Mucosa of descending colon (tissue), 3 donors: ENCODE measurements around the gene TSPAN13. TPM values are rescaled to one million over a fixed set of nuclear protein-coding genes. Genes with fewer than 3 reads are reported as not detected.

Experiments
- ATAC-seq: fragments of 200-7000 bp; cut with Tn5 transposase; one replicate; pipeline ENCODE4 v1.9.1; 2020; ENCODE audit warnings: mild to moderate bottlenecking, moderate library complexity
- DNase-seq, 3 donors: peaks; one replicate each; pipeline ENCODE4 v3.0.0-alpha.2; 2020
- H3K36me3 ChIP-seq: fragments of 200-600 bp; one replicate; pipeline ENCODE4 v1.8.0; 2021; ENCODE audit warnings: low read depth, mild to moderate bottlenecking
- H3K4me1 ChIP-seq: fragments of 200-600 bp; one replicate; pipeline ENCODE4 v1.8.0; 2021; ENCODE audit warnings: low read depth, mild to moderate bottlenecking
- H3K4me3 ChIP-seq: fragments of 200-600 bp; one replicate; pipeline ENCODE4 v1.8.0; 2021; ENCODE audit warnings: mild to moderate bottlenecking
- H3K9me3 ChIP-seq: fragments of 200-600 bp; one replicate; pipeline ENCODE4 v1.8.0; 2021; ENCODE audit warnings: mild to moderate bottlenecking
- intact Hi-C, 2 donors: fragments of 100-400 bp; cut with DNase I in 1 of 2; cut with micrococcal nuclease in 1 of 2; formaldehyde crosslinking; loops; one replicate each; pipeline versions ENCODE4 v1.11.0 to v1.11.1; 2022; cut with DNase I, micrococcal nuclease
- total RNA-seq, 3 donors: library from RNA; stranded (reverse); fragmentation: NEBNext Ultra II Directional in 2 of 3; extraction: Animal tissue kit (Norgen Biotek cat#: 25700) in 2 of 3; gene quantifications; one replicate each; pipeline versions ENCODE4 v1.2.1 to v1.2.4, GENCODE V29; 2021 to 2023
- TF ChIP-seq, protein P1 (sequence below): fragments of 200-600 bp; IDR thresholded peaks from one replicate; pipeline ENCODE4 v1.8.0; 2022; ENCODE audit warnings: antibody characterized with exemption, mild to moderate bottlenecking
- donor health status: DM: no; HTN: no; CAD: no; lungs with moderate emphysema.
- donor health status: DM: no; HTN: no; CAD: no.
- donor health status: DM: no; HTN: yes; CAD: no.

The TSPAN13 gene
- total RNA-seq, 3 donors from 2014 or later: 38.9 to 91.4 (median 90.8) TPM

DNA sequence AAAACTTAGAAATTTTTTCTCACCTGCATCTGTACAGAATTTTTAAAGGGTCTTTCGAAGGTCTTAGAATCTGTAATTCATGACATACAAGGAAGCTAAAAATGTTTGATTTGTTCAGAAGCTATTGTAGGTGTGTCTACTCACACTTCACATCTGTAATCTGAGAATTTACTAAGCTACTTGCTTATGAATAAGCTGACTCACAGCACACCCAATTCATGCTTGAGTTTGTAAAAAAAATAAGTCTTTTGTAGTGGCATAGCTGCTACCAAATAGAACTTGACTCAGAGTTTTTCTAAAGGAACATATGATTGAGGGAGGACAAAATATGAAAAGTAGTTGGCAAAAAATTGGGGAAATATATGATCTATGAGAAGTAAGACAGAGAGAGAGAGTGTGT is 64.0 kb downstream of the TSPAN13 start:
- Histone ChIP-seq H3K36me3 (no peaks in the 10 kb centered on the region), H3K4me3 (no peak overlapping the region), H3K9me3 (no peaks in the 10 kb centered on the region), H3K4me1 (peaks cover 30% of the 10 kb centered on the region)
- TF ChIP-seq, protein P1, sequence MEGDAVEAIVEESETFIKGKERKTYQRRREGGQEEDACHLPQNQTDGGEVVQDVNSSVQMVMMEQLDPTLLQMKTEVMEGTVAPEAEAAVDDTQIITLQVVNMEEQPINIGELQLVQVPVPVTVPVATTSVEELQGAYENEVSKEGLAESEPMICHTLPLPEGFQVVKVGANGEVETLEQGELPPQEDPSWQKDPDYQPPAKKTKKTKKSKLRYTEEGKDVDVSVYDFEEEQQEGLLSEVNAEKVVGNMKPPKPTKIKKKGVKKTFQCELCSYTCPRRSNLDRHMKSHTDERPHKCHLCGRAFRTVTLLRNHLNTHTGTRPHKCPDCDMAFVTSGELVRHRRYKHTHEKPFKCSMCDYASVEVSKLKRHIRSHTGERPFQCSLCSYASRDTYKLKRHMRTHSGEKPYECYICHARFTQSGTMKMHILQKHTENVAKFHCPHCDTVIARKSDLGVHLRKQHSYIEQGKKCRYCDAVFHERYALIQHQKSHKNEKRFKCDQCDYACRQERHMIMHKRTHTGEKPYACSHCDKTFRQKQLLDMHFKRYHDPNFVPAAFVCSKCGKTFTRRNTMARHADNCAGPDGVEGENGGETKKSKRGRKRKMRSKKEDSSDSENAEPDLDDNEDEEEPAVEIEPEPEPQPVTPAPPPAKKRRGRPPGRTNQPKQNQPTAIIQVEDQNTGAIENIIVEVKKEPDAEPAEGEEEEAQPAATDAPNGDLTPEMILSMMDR: no peak
- DNase-seq (no peak), ATAC-seq (peak; percentile 55)
- intact Hi-C loops: no loop called here

GRCh38 chr7:16818732-16819131 is 65.2 kb downstream of the TSPAN13 start:
- no peaks in the 10 kb centered on the region for H3K9me3 ChIP-seq
- H3K36me3 ChIP-seq: no peaks in the 10 kb centered on the region
- TF ChIP-seq, protein P1: no peak
- ATAC-seq: no peak
- H3K4me3 ChIP-seq: no peak overlapping the region
- no peak for DNase-seq
- intact Hi-C loops: no loop called here
- H3K4me1 ChIP-seq: peaks cover 19% of the 10 kb centered on the region

DNA sequence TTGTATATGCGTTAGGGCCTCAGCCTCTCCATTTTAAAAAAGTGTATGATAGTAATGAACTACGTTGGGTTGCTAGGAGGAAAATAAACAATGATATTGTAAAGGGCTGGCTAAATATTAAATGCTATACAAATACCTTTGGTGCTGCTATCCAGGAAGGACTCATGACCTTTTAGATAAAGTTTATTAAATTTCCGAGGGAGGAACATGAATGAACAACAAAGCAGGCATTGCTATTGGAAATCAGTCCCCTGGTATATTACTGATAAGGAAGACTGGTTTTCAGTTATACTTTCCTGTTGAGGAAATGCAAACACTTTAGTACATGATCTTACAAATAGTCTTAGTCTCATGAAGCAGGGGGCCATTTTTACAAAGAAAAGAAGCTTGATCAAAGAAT is 68.5 kb downstream of the TSPAN13 start:
- no peaks in the 10 kb centered on the region for H3K36me3 ChIP-seq
- peaks cover 5% of the 10 kb centered on the region for H3K4me1 ChIP-seq
- intact Hi-C loops: no loop called here
- no peak overlapping the region for H3K4me3 ChIP-seq
- DNase-seq (no peak), ATAC-seq (peak; percentile 89)
- TF ChIP-seq, protein P1: no peak
- no peaks in the 10 kb centered on the region for H3K9me3 ChIP-seq

- H3K9me3 ChIP-seq: no peaks in the 10 kb centered on the region
- no peaks in the 10 kb centered on the region for H3K4me1 ChIP-seq
- TF ChIP-seq, protein P1: no peak
- H3K36me3 ChIP-seq: no peaks in the 10 kb centered on the region
- DNase-seq (no peak), ATAC-seq (no peak)
- intact Hi-C loops: no loop called here
- H3K4me3 ChIP-seq: no peak overlapping the region
Measured at GRCh38 chr7:16826060-16826459, 72.5 kb downstream of the TSPAN13 start.

- TF ChIP-seq, protein P1: no peak
- no peaks in the 10 kb centered on the region for H3K36me3 ChIP-seq
- ATAC-seq (no peak), DNase-seq (no peak)
- no peaks in the 10 kb centered on the region for H3K4me1 ChIP-seq
- H3K4me3 ChIP-seq: no peak overlapping the region
- H3K9me3 ChIP-seq: no peaks in the 10 kb centered on the region
- intact Hi-C loops: no loop called here
Measured at GRCh38 chr7:16833373-16833772, 79.8 kb downstream of the TSPAN13 start.

Other genes with a start within 250 kb of the TSPAN13 start
- not detected for gene LRRC72, start 226.9 kb upstream of the TSPAN13 start, total RNA-seq
- gene ANKMY2, start 108.0 kb upstream of the TSPAN13 start, total RNA-seq: 10 to 100 TPM; 19.5 to 25.8 (median 22.8) TPM
- gene BZW2, start 107.6 kb upstream of the TSPAN13 start, total RNA-seq: 10 to 100 TPM; 44.8 to 67.0 (median 65.3) TPM
- gene AGR2, start 51.2 kb downstream of the TSPAN13 start, total RNA-seq: 100 to 1,000 TPM; 191 to 861 (median 775) TPM
- gene AGR3, start 128.2 kb downstream of the TSPAN13 start, total RNA-seq: 100 to 1,000 TPM in 2 of 3 donors, 10 to 100 TPM in 1; 54.9 to 172 (median 122) TPM